Measurements from ENCODE around the gene CCDC102A.

The CCDC102A gene

GRCh38 chr16:57517397-57518367 lies 18.7 kb downstream of the CCDC102A start:
- no peak for DNase-seq

GRCh38 chr16:57516773-57517172 lies 19.6 kb downstream of the CCDC102A start:
- DNase-seq = no peak

GRCh38 chr16:57516176-57516725 lies 20.1 kb downstream of the CCDC102A start:
- no peak for DNase-seq

- no peak for DNase-seq
Observed at GRCh38 chr16:57514791-57515600, 21.4 kb downstream of the CCDC102A start.

GRCh38 chr16:57514371-57514770 lies 22.0 kb downstream of the CCDC102A start:
- DNase-seq = no peak

- DNase-seq = peak; percentile 41
Observed at GRCh38 chr16:57513371-57514102, 22.8 kb downstream of the CCDC102A start.

GRCh38 chr16:57512296-57513001 lies 23.9 kb downstream of the CCDC102A start:
- no peak for DNase-seq

- no peak for DNase-seq
Observed at GRCh38 chr16:57510016-57510871, 26.1 kb downstream of the CCDC102A start.

GRCh38 chr16:57509231-57509923 lies 27.0 kb downstream of the CCDC102A start:
- DNase-seq = no peak

- DNase-seq = no peak
Observed at GRCh38 chr16:57508035-57508425, 28.3 kb downstream of the CCDC102A start.

GRCh38 chr16:57507136-57508034 lies 29.0 kb downstream of the CCDC102A start:
- peak; percentile 46 for DNase-seq

- DNase-seq = no peak
Observed at GRCh38 chr16:57505169-57505568, 31.2 kb downstream of the CCDC102A start.

GRCh38 chr16:57504491-57504890 lies 31.9 kb downstream of the CCDC102A start:
- DNase-seq = peak; percentile 46

GRCh38 chr16:57504001-57504400 lies 32.4 kb downstream of the CCDC102A start:
- DNase-seq = peak; percentile 24

- DNase-seq = peak; percentile 74
Observed at GRCh38 chr16:57503366-57503765, 33.0 kb downstream of the CCDC102A start.

GRCh38 chr16:57502048-57502775 lies 34.2 kb downstream of the CCDC102A start:
- DNase-seq = peak; percentile 53

GRCh38 chr16:57501492-57501891 lies 34.9 kb downstream of the CCDC102A start:
- peak; percentile 2 for DNase-seq

GRCh38 chr16:57500578-57501111 lies 35.7 kb downstream of the CCDC102A start:
- no peak for DNase-seq
